ENCODE data around the gene CPNE7. TPM values are rescaled to one million over a fixed set of nuclear protein-coding genes. Genes with fewer than 3 reads are reported as not detected.

CPNE7 gene
- total and polyA plus RNA-seq, 7 donors: 0.41 to 3.3 (median 0.71) TPM; not detected in 4

DNA sequence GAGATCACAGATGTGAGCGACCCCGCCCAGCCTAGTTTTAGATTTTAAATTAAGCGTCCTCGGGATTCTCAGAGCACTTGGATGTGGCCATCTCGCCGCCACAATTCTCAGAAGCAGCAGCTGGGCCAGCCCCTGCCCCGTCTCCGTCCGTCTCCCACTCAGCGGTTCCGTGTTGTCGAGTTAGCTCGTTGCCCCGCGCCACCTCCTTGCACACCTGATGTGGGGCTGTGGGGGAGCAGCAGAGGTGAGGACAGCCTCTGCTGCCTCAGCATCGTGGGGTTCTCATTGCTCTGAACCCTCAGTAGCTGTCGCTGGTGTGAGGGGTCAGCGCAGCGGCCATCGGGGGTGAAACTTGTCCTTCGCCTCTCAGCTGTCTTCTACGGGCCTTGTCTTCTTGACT, 23.2 kb upstream of the CPNE7 start:
- Histone ChIP-seq H3K27me3 (no peaks in the 10 kb centered on the region), H3K4me3 (no peak overlapping the region), H3K4me1 (no peaks in the 10 kb centered on the region), H3K36me3 (peaks cover 32 to 98% (median 51%) of the 10 kb centered on the region in 4 donors), H3K27ac (no peak overlapping the region), H3K9me3 (no peaks in the 10 kb centered on the region)
- 95 to 96% methylated on average over 22 of the region's 22 CpGs for WGBS, 2 donors
- no peak for TF ChIP-seq POLR2AphosphoS5 (IDR thresholded peaks at IDR 0.05)
- TF ChIP-seq, protein P1, sequence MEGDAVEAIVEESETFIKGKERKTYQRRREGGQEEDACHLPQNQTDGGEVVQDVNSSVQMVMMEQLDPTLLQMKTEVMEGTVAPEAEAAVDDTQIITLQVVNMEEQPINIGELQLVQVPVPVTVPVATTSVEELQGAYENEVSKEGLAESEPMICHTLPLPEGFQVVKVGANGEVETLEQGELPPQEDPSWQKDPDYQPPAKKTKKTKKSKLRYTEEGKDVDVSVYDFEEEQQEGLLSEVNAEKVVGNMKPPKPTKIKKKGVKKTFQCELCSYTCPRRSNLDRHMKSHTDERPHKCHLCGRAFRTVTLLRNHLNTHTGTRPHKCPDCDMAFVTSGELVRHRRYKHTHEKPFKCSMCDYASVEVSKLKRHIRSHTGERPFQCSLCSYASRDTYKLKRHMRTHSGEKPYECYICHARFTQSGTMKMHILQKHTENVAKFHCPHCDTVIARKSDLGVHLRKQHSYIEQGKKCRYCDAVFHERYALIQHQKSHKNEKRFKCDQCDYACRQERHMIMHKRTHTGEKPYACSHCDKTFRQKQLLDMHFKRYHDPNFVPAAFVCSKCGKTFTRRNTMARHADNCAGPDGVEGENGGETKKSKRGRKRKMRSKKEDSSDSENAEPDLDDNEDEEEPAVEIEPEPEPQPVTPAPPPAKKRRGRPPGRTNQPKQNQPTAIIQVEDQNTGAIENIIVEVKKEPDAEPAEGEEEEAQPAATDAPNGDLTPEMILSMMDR (IDR thresholded peaks at IDR 0.05): no peak
- TF ChIP-seq POLR2A (IDR thresholded peaks at IDR 0.05): no peak
- no peak for TF ChIP-seq EP300 (IDR thresholded peaks at IDR 0.05)
- intact Hi-C loops (cut with DNase I): no loop called here
- no peak for DNase-seq

GRCh38 chr16:89552913-89553312, 22.6 kb upstream of the CPNE7 start:
- peaks cover 31 to 93% (median 46%) of the 10 kb centered on the region in 4 donors for H3K36me3 ChIP-seq
- H3K4me3 ChIP-seq: no peak overlapping the region
- no peak for DNase-seq
- 92 to 95% methylated on average over 13 of the region's 13 CpGs for WGBS, 2 donors
- H3K27me3 ChIP-seq: no peaks in the 10 kb centered on the region
- intact Hi-C loops (cut with DNase I): no loop called here
- TF ChIP-seq POLR2AphosphoS5 (IDR thresholded peaks at IDR 0.05) (no peak), POLR2A (IDR thresholded peaks at IDR 0.05) (no peak), EP300 (IDR thresholded peaks at IDR 0.05) (no peak)
- TF ChIP-seq, protein P1 (IDR thresholded peaks at IDR 0.05): no peak
- H3K9me3 ChIP-seq: no peaks in the 10 kb centered on the region
- no peak overlapping the region for H3K27ac ChIP-seq
- no peaks in the 10 kb centered on the region for H3K4me1 ChIP-seq

GRCh38 chr16:89553733-89554132, 21.8 kb upstream of the CPNE7 start:
- WGBS, 2 donors: 91 to 94% methylated on average over 18 of the region's 18 CpGs
- no peak for DNase-seq
- no peak overlapping the region for H3K27ac ChIP-seq
- intact Hi-C loops (cut with DNase I): no loop called here
- H3K9me3 ChIP-seq: no peaks in the 10 kb centered on the region
- H3K36me3 ChIP-seq: peaks cover 26 to 85% (median 41%) of the 10 kb centered on the region in 4 donors
- no peak for TF ChIP-seq POLR2A (IDR thresholded peaks at IDR 0.05)
- TF ChIP-seq, protein P1 (IDR thresholded peaks at IDR 0.05): no peak
- no peak for TF ChIP-seq POLR2AphosphoS5 (IDR thresholded peaks at IDR 0.05)
- no peak for TF ChIP-seq EP300 (IDR thresholded peaks at IDR 0.05)
- H3K4me3 ChIP-seq: no peak overlapping the region
- no peaks in the 10 kb centered on the region for H3K4me1 ChIP-seq
- no peaks in the 10 kb centered on the region for H3K27me3 ChIP-seq

DNA sequence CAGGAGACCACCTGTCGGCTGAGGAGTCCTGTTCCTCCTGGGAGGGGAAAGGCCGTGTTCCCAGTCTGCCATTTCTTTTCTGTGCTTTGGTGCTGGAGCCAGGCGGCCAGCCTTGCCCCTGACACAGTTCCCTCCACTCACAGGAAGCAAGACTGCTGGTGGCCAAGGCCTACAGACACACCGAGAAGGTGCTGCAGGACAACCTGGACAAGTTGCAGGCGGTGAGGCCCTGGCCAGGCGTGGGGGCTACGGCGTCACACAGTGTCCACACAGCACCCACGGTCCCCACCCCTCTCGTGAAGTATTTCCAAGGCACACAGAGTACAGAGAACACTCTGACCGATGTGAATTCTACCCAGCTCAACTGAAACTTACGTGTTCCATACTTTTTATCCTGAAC, 21.2 kb upstream of the CPNE7 start:
- TF ChIP-seq EP300 (IDR thresholded peaks at IDR 0.05): no peak
- no peaks in the 10 kb centered on the region for H3K9me3 ChIP-seq
- peaks cover 23 to 79% (median 39%) of the 10 kb centered on the region in 4 donors for H3K36me3 ChIP-seq
- H3K4me3 ChIP-seq: no peak overlapping the region
- H3K27ac ChIP-seq: no peak overlapping the region
- intact Hi-C loops (cut with DNase I): no loop called here
- no peaks in the 10 kb centered on the region for H3K27me3 ChIP-seq
- peaks cover 0 to 2% (median 2%) of the 10 kb centered on the region in 4 donors for H3K4me1 ChIP-seq
- DNase-seq: no peak
- WGBS, 2 donors: 96 to 97% methylated on average over 12 of the region's 12 CpGs

GRCh38 chr16:89555265-89555664, 20.3 kb upstream of the CPNE7 start:
- Histone ChIP-seq H3K4me1 (peaks cover 0 to 8% (median 8%) of the 10 kb centered on the region in 4 donors), H3K4me3 (no peak overlapping the region), H3K9me3 (no peaks in the 10 kb centered on the region), H3K27me3 (no peaks in the 10 kb centered on the region), H3K27ac (no peak overlapping the region), H3K36me3 (peaks cover 20 to 70% (median 32%) of the 10 kb centered on the region in 4 donors)
- intact Hi-C loops (cut with DNase I): loop anchor here (5.0 kb wide), 2 partner anchors 48 to 218 kb away; partner anchors contain the start of gene SPG7
- TF ChIP-seq EP300 (IDR thresholded peaks at IDR 0.05) (no peak), POLR2AphosphoS5 (IDR thresholded peaks at IDR 0.05) (no peak), POLR2A (IDR thresholded peaks at IDR 0.05) (no peak)
- TF ChIP-seq, protein P1 (IDR thresholded peaks at IDR 0.05): no peak
- 95% methylated on average over 16 of the region's 16 CpGs for WGBS, 2 donors
- no peak for DNase-seq
